NCI-H524 (cell line): ENCODE measurements around the gene SAMD9L.
"Not testable (repeated sequence)": the region's sequence is repeated elsewhere in the genome, so short reads cannot be mapped to it uniquely, and the experiment has no call there.

Experiments
- DNase-seq, 2 experiments: peaks; one replicate each; lab custom pipeline; 2025; lab: John Stamatoyannopoulos, UW

Gene SAMD9L

GRCh38 chr7:93146036-93146435, 2.1 kb downstream of the SAMD9L start:
- DNase-seq = peak in 1 of 2 experiments; percentile 25

DNA sequence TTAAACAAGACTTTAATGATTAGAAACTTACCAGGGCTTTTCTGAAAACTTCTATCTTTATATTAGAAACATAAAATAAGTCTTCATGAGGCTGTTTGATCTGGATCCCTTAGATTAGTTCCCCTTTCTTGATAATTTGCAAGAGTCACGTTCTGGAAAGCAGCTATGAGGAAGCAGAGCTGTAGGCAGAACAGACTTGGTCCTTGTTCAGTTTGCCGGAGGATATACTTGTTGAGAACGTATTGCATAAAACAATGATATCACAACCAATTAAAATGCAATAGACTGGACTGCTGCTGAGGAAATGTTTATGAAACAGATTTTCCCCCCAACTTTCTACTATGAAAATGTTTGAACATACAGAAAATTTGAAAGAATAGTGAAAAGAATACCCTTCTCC, 2.8 kb downstream of the SAMD9L start:
- no peak for DNase-seq

- no peak for DNase-seq
These were observed 6.1 kb downstream of the SAMD9L start for GRCh38 chr7:93142127-93142526.

GRCh38 chr7:93140582-93141191, 7.5 kb downstream of the SAMD9L start:
- DNase-seq = no peak

DNA sequence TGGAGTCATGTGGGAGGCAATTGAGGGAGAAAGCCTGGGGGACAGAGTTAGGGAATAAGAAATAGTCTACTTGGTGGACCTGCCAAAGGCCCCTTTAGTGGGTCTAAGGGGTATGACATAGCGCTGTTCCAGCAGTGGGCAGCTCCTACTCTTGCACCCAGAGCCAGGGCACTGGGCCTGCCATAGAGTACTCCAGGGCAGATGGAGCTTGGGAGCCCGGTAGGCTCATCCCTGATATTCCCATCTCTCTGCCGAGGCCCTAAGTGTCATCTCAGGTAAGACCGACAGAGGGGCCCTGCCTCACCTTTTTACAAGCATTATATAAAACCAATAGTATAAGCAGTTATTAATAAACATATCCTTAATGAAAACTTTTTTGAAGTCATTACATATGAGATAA, 9.6 kb downstream of the SAMD9L start:
- no peak for DNase-seq

DNA sequence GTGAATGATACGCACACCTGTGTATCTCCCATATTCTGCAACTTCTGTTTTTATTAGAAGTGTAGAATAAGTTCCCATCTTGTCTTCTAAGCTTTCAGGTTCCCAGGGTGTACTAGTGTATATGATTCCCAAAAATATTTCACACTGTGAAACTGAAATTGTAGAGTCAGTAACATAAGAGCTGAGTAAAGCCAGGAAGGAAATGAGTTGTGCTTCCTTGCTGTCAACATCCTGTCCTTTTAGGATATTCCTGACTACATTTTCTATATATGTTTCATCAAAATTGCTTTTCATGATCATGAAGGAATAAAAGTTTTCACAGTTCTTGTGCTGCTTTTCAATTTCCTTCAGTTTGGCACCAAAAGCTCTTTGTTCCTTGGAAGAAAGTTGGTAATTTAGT, 15.2 kb downstream of the SAMD9L start:
- DNase-seq = no peak

- no peak for DNase-seq
These were observed 16.0 kb downstream of the SAMD9L start for GRCh38 chr7:93132216-93132615.

DNA sequence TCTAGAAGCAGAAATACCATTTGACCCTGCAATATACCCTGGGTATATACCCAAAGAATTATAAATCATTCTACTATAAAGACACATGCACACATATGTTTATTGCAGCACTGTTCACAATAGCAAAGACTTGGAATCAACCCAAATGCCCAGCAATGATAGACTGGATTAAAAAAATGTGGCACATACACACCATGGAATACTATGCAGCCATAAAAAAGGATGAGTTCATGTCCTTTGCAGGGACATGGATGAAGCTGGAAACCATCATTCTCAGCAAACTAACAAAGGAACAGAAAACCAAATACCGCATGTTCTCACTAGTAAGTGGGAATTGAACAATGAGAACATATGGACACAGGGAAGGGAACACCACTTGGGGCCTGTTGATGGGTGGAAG, 21.2 kb downstream of the SAMD9L start:
- DNase-seq = not testable (repeated sequence)

- DNase-seq = not testable (repeated sequence)
These were observed 24.7 kb downstream of the SAMD9L start for GRCh38 chr7:93123532-93123931.

GRCh38 chr7:93120592-93121549, 27.3 kb downstream of the SAMD9L start:
- DNase-seq = no peak

GRCh38 chr7:93119191-93119905, 28.8 kb downstream of the SAMD9L start:
- DNase-seq = no peak

GRCh38 chr7:93117852-93118530, 30.2 kb downstream of the SAMD9L start, which contains the start of gene SAMD9:
TSS of gene SAMD9 (minus strand) at chr7:93117979. CDS start at chr7:93106097, 11,882 bp downstream.
- peak; percentile 10 to 60 for DNase-seq

GRCh38 chr7:93117327-93117726, 30.9 kb downstream of the SAMD9L start:
- DNase-seq = no peak

GRCh38 chr7:93115796-93116195, 32.4 kb downstream of the SAMD9L start:
- no peak for DNase-seq

- no peak for DNase-seq
These were observed 40.2 kb downstream of the SAMD9L start for GRCh38 chr7:93108003-93108402.

DNA sequence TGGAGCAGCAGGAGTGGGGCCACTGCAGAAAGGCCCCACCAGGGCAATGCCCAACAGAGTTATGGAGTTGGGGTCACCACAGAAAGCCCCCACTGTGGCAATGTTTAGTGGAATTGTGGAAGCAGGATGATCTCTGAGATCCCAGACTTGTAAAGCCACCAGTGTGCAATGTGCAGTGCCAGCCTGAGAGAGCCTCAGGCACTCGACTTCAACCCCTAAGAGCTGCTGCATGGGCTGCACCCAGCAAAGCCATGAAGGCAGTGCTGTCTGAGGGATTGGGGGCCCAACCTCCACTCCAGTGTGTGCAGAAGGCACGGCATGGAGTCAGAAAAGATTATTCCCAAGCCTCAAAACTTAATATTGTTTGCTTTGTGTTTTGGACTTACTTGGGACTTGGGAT, 50.8 kb downstream of the SAMD9L start:
- no peak for DNase-seq

- DNase-seq = peak in 1 of 2 experiments; percentile 5
These were observed 55.3 kb downstream of the SAMD9L start for GRCh38 chr7:93092757-93093370.
